ENCODE data around the gene KATNBL1. TPM values are rescaled to one million over a fixed set of nuclear protein-coding genes. Genes with fewer than 3 reads are reported as not detected.

Gene KATNBL1
- total RNA-seq, 1 experiment from 2014 or later: 25.9 TPM

- no peaks in the 10 kb centered on the region for H3K36me3 Mint-ChIP-seq (ENCODE audit: insufficient read depth, unreplicated experiment)
- ChIA-PET CTCF (no interaction called here), POLR2A (no interaction called here)
- no peaks in the 10 kb centered on the region for H3K9me3 Mint-ChIP-seq (ENCODE audit: unreplicated experiment)
- DNase-seq: no peak
- no peaks in the 10 kb centered on the region for H3K27me3 Mint-ChIP-seq (ENCODE audit: insufficient read depth, unreplicated experiment)
- no peak overlapping the region for H3K4me3 Mint-ChIP-seq (ENCODE audit: unreplicated experiment)
- Histone ChIP-seq H3K4me1 (no peaks in the 10 kb centered on the region), H3K4me3 (ENCODE audit: low read depth, low read length) (no peak overlapping the region), H3K27me3 (replicated peaks; ENCODE audit: control insufficient read depth, insufficient read depth, low read length) (no peaks in the 10 kb centered on the region), H3K36me3 (ENCODE audit: control insufficient read depth, insufficient read depth, low read length) (no peaks in the 10 kb centered on the region), H3K9me3 (no peaks in the 10 kb centered on the region)
- no peak overlapping the region for H3K27ac Mint-ChIP-seq (ENCODE audit: unreplicated experiment)
- H3K4me1 Mint-ChIP-seq (ENCODE audit: low read depth, unreplicated experiment): peaks cover 10% of the 10 kb centered on the region
- BruUV-seq (replicated peaks): no TSS peak
- no peak for TF ChIP-seq CTCF (IDR thresholded peaks at IDR 0.05; ENCODE audit: insufficient read depth in 1 of 2, low read depth in 1 of 2, low read length in 1 of 2, severe bottlenecking in 1 of 2, unreplicated experiment in 1 of 2)
- intact Hi-C loops (cut with micrococcal nuclease; ENCODE audit: unreplicated experiment): no loop called here
These were observed 42.6 kb upstream of the KATNBL1 start for GRCh38 chr15:34252545-34252944.

GRCh38 chr15:34248190-34248589, 38.3 kb upstream of the KATNBL1 start:
- BruUV-seq (replicated peaks): no TSS peak
- Histone ChIP-seq H3K4me3 (ENCODE audit: low read depth, low read length) (no peak overlapping the region), H3K4me1 (no peaks in the 10 kb centered on the region), H3K9me3 (no peaks in the 10 kb centered on the region), H3K36me3 (ENCODE audit: control insufficient read depth, insufficient read depth, low read length) (no peaks in the 10 kb centered on the region), H3K27me3 (replicated peaks; ENCODE audit: control insufficient read depth, insufficient read depth, low read length) (no peaks in the 10 kb centered on the region)
- no peak overlapping the region for H3K4me3 Mint-ChIP-seq (ENCODE audit: unreplicated experiment)
- no peak for DNase-seq
- no peaks in the 10 kb centered on the region for H3K36me3 Mint-ChIP-seq (ENCODE audit: insufficient read depth, unreplicated experiment)
- no peak overlapping the region for H3K27ac Mint-ChIP-seq (ENCODE audit: unreplicated experiment)
- intact Hi-C loops (cut with micrococcal nuclease; ENCODE audit: unreplicated experiment): no loop called here
- H3K4me1 Mint-ChIP-seq (ENCODE audit: low read depth, unreplicated experiment): no peaks in the 10 kb centered on the region
- H3K27me3 Mint-ChIP-seq (ENCODE audit: insufficient read depth, unreplicated experiment): no peaks in the 10 kb centered on the region
- H3K9me3 Mint-ChIP-seq (ENCODE audit: unreplicated experiment): no peaks in the 10 kb centered on the region
- CTCF ChIA-PET: interaction anchor here (0.5 kb wide), 1 partner anchor 112 kb away, joined by 3 read pairs; no protein-coding TSS in a partner anchor
- no peak for TF ChIP-seq CTCF (IDR thresholded peaks at IDR 0.05; ENCODE audit: insufficient read depth in 1 of 2, low read depth in 1 of 2, low read length in 1 of 2, severe bottlenecking in 1 of 2, unreplicated experiment in 1 of 2)
- POLR2A ChIA-PET: no interaction called here

- Histone ChIP-seq H3K4me1 (0 out of 2 replicates have a peak, but pooled peaks cover 5% of the 10 kb centered on the region), H3K27me3 (replicated peaks; ENCODE audit: control insufficient read depth, insufficient read depth, low read length) (no peaks in the 10 kb centered on the region), H3K36me3 (ENCODE audit: control insufficient read depth, insufficient read depth, low read length) (no peaks in the 10 kb centered on the region), H3K4me3 (ENCODE audit: low read depth, low read length) (no peak overlapping the region), H3K9me3 (no peaks in the 10 kb centered on the region; the same call in 1 of the 2 replicates)
- Mint-ChIP-seq H3K27me3 (ENCODE audit: insufficient read depth, unreplicated experiment) (no peaks in the 10 kb centered on the region), H3K27ac (ENCODE audit: unreplicated experiment) (no peak overlapping the region), H3K4me3 (ENCODE audit: unreplicated experiment) (no peak overlapping the region), H3K9me3 (ENCODE audit: unreplicated experiment) (no peaks in the 10 kb centered on the region), H3K36me3 (ENCODE audit: insufficient read depth, unreplicated experiment) (no peaks in the 10 kb centered on the region), H3K4me1 (ENCODE audit: low read depth, unreplicated experiment) (no peaks in the 10 kb centered on the region)
- POLR2A ChIA-PET: no interaction called here
- no peak for DNase-seq
- CTCF ChIA-PET: interaction anchor here (0.6 kb wide), 1 partner anchor 48 kb away, joined by 3 read pairs; no protein-coding TSS in a partner anchor
- no TSS peak for BruUV-seq (replicated peaks)
- TF ChIP-seq CTCF (IDR thresholded peaks at IDR 0.05; ENCODE audit: insufficient read depth in 1 of 2, low read depth in 1 of 2, low read length in 1 of 2, severe bottlenecking in 1 of 2, unreplicated experiment in 1 of 2): no peak
- intact Hi-C loops (cut with micrococcal nuclease; ENCODE audit: unreplicated experiment): no loop called here
These were observed 36.5 kb upstream of the KATNBL1 start for GRCh38 chr15:34246276-34246976.

Measured in Caco-2 (cell line).